Endodermal cell (in vitro differentiated cells): ENCODE measurements around the gene CBFA2T3. TPM values are rescaled to one million over a fixed set of nuclear protein-coding genes. Genes with fewer than 3 reads are reported as not detected.

Source experiments
- DNase-seq: peaks from one replicate; pipeline ENCODE4 v3.0.0-alpha.2; 2017
- H3K27ac ChIP-seq: 2 replicates; pipeline ENCODE4 v1.5.1; 2013; ENCODE audit warnings: mild to moderate bottlenecking, low read depth, low read length, moderate library complexity
- H3K27me3 ChIP-seq: 2 replicates; pipeline ENCODE4 v1.6.1; 2013; ENCODE audit warnings: mild to moderate bottlenecking, low read length, moderate library complexity; ENCODE audit not compliant: insufficient read depth, control insufficient read depth, poor library complexity, severe bottlenecking
- H3K36me3 ChIP-seq: 2 replicates; pipeline ENCODE4 v1.7.0; 2013; ENCODE audit warnings: mild to moderate bottlenecking, low read length, moderate library complexity; ENCODE audit not compliant: control insufficient read depth, insufficient read depth
- H3K4me1 ChIP-seq: one replicate; pipeline ENCODE4 v1.7.0; 2013; ENCODE audit warnings: low read length; ENCODE audit not compliant: control insufficient read depth, insufficient read depth
- H3K4me3 ChIP-seq: 2 replicates; pipeline ENCODE4 v1.5.1; 2013; ENCODE audit warnings: mild to moderate bottlenecking, low read length, moderate library complexity
- H3K9ac ChIP-seq: 2 replicates; pipeline ENCODE4 v1.6.1; 2013; ENCODE audit warnings: mild to moderate bottlenecking, low read length, moderate library complexity; ENCODE audit not compliant: poor library complexity, severe bottlenecking; ENCODE audit errors: extremely low read depth
- H3K9me3 ChIP-seq: 2 replicates; pipeline ENCODE4 v1.6.1; 2013; ENCODE audit warnings: mild to moderate bottlenecking, low read length, moderate library complexity; ENCODE audit not compliant: control insufficient read depth
- H3K27ac Mint-ChIP-seq: 2 replicates; pipeline ENCODE4 v1.8.0; 2020; ENCODE audit warnings: mixed read lengths
- H3K27me3 Mint-ChIP-seq: 2 replicates; pipeline ENCODE4 v1.8.0; 2021; ENCODE audit warnings: mild to moderate bottlenecking, mixed read lengths; ENCODE audit not compliant: insufficient read depth
- H3K36me3 Mint-ChIP-seq: 2 replicates; pipeline ENCODE4 v1.8.0; 2020; ENCODE audit warnings: low read depth, mixed read lengths
- H3K4me1 Mint-ChIP-seq: 2 replicates; pipeline ENCODE4 v1.8.0; 2020; ENCODE audit warnings: mixed read lengths
- H3K4me3 Mint-ChIP-seq: 2 replicates; pipeline ENCODE4 v1.8.0; 2020; ENCODE audit warnings: mild to moderate bottlenecking, moderate library complexity, mixed read lengths
- H3K9me3 Mint-ChIP-seq: 2 replicates; pipeline ENCODE4 v1.8.0; 2020; ENCODE audit warnings: mild to moderate bottlenecking, mixed read lengths
- CTCF ChIP-seq: fragments of 200-600 bp; sonication (generic); conservative IDR thresholded peaks from 2 replicates; pipeline ENCODE4 v1.5.0; 2021; ENCODE audit warnings: antibody characterized with exemption, mild to moderate bottlenecking
- WGBS, 2 experiments: methylation state at CpG; one replicate each; pipeline versions ENCODE4 v1.1.5 to v1.1.7; 2013; ENCODE audit warnings: missing lambda C conversion rate in 2 of 2, mixed read lengths in 1 of 2; ENCODE audit not compliant: insufficient coverage in 1 of 2, insufficient read length in 1 of 2; 5-methylcytosine and 5-hydroxymethylcytosine counted together
- total RNA-seq, 2 donors: library from RNA; stranded (reverse); fragmentation: NEBNext Ultra II Directional in 1 of 2; extraction: Animal tissue kit (Norgen Biotek cat#: 25700) in 1 of 2; gene quantifications; 2 replicates in 1 of 2; 3 replicates in 1 of 2; pipeline ENCODE4 v1.2.1, GENCODE V29; 2021

Gene CBFA2T3
- total RNA-seq, 2 donors from 2014 or later = 1.0 to 3.1 TPM

GRCh38 chr16:88883946-88884345, 93.1 kb downstream of the CBFA2T3 start:
- Mint-ChIP-seq H3K4me3 (no peak overlapping the region), H3K9me3 (no peaks in the 10 kb centered on the region)

GRCh38 chr16:88883117-88883895, 93.7 kb downstream of the CBFA2T3 start:
- WGBS, 2 experiments = 95 to 98% methylated on average over 43 to 49 of the region's 49 CpGs
- no peaks in the 10 kb centered on the region for H3K36me3 ChIP-seq
- H3K27ac ChIP-seq = no peak overlapping the region
- Mint-ChIP-seq H3K36me3 (no peaks in the 10 kb centered on the region), H3K27ac (no peak overlapping the region), H3K4me3 (no peak overlapping the region), H3K9me3 (no peaks in the 10 kb centered on the region), H3K27me3 (no peaks in the 10 kb centered on the region), H3K4me1 (no peaks in the 10 kb centered on the region)
- H3K9ac ChIP-seq = no peak overlapping the region
- no peak overlapping the region for H3K4me3 ChIP-seq
- TF ChIP-seq CTCF = no peak
- H3K27me3 ChIP-seq = no peaks in the 10 kb centered on the region
- no peak for DNase-seq
- H3K9me3 ChIP-seq = no peaks in the 10 kb centered on the region
- no peaks in the 10 kb centered on the region for H3K4me1 ChIP-seq

More at GRCh38 chr16:88883946-88884345, 93.1 kb downstream of the CBFA2T3 start:
- no peak for TF ChIP-seq CTCF
- Histone ChIP-seq H3K9ac (no peak overlapping the region), H3K4me3 (no peak overlapping the region), H3K9me3 (no peaks in the 10 kb centered on the region), H3K27me3 (no peaks in the 10 kb centered on the region), H3K36me3 (no peaks in the 10 kb centered on the region), H3K27ac (no peak overlapping the region), H3K4me1 (no peaks in the 10 kb centered on the region)
- H3K4me1 Mint-ChIP-seq = no peaks in the 10 kb centered on the region
- H3K36me3 Mint-ChIP-seq = no peaks in the 10 kb centered on the region
- no peaks in the 10 kb centered on the region for H3K27me3 Mint-ChIP-seq
- no peak overlapping the region for H3K27ac Mint-ChIP-seq
- WGBS, 2 experiments = 92% methylated on average over 11 of the region's 11 CpGs; no CpG with 5 or more reads in 1 of the 2 experiments
- DNase-seq = no peak

- no peaks in the 10 kb centered on the region for H3K9me3 Mint-ChIP-seq
- 93 to 96% methylated on average over 18 to 25 of the region's 26 CpGs for WGBS, 2 experiments
- no peaks in the 10 kb centered on the region for H3K9me3 ChIP-seq
These were observed 94.5 kb downstream of the CBFA2T3 start for GRCh38 chr16:88882358-88883030.

More at GRCh38 chr16:88882358-88883030, 94.5 kb downstream of the CBFA2T3 start:
- no peak for DNase-seq
- no peak overlapping the region for H3K4me3 ChIP-seq
- Mint-ChIP-seq H3K27ac (no peak overlapping the region), H3K4me1 (no peaks in the 10 kb centered on the region), H3K27me3 (no peaks in the 10 kb centered on the region), H3K4me3 (no peak overlapping the region), H3K36me3 (no peaks in the 10 kb centered on the region)
- H3K27ac ChIP-seq = no peak overlapping the region
- H3K36me3 ChIP-seq = no peaks in the 10 kb centered on the region
- no peak overlapping the region for H3K9ac ChIP-seq
- no peaks in the 10 kb centered on the region for H3K4me1 ChIP-seq
- no peak for TF ChIP-seq CTCF
- H3K27me3 ChIP-seq = no peaks in the 10 kb centered on the region
